Lung (tissue), 12 donors: ENCODE measurements around the gene LRRC61. TPM values are rescaled to one million over a fixed set of nuclear protein-coding genes. Genes with fewer than 3 reads are reported as not detected.

Experiments used
- ATAC-seq: fragments of 200-7000 bp; cut with Tn5 transposase; one replicate; pipeline ENCODE4 v1.9.1; 2020; ENCODE audit warnings: moderate number of reproducible peaks; ENCODE audit not compliant: insufficient read depth, low FRiP score
- DNase-seq, 3 donors: peaks; one replicate each; pipeline ENCODE4 v3.0.0-alpha.2; 2013 to 2017
- H3K27ac ChIP-seq, 2 donors: one replicate each; pipeline ENCODE4 v1.5.1; 2013; ENCODE audit warnings: mild to moderate bottlenecking in 2 of 2, moderate library complexity in 2 of 2, control low read depth in 1 of 2, inconsistent platforms in 1 of 2, low read depth in 1 of 2, low read length in 1 of 2
- H3K27me3 ChIP-seq, 3 donors: one replicate each; pipeline ENCODE4 v1.5.1; 2013; ENCODE audit warnings: low read length in 2 of 3; ENCODE audit not compliant: control insufficient read depth in 3 of 3, insufficient read depth in 3 of 3
- H3K36me3 ChIP-seq, 4 donors: one replicate each; pipeline ENCODE4 v1.5.1; 2013; ENCODE audit warnings: low read length in 4 of 4, mild to moderate bottlenecking in 1 of 4, moderate library complexity in 1 of 4; ENCODE audit not compliant: control insufficient read depth in 4 of 4, insufficient read depth in 4 of 4
- H3K4me1 ChIP-seq, 5 donors: one replicate each; pipeline ENCODE4 v1.5.1; 2013; ENCODE audit warnings: low read length in 5 of 5, mild to moderate bottlenecking in 2 of 5, moderate library complexity in 1 of 5; ENCODE audit not compliant: control insufficient read depth in 5 of 5, insufficient read depth in 5 of 5
- H3K4me3 ChIP-seq: one replicate; pipeline ENCODE4 v1.5.1; 2013; ENCODE audit warnings: mild to moderate bottlenecking, control low read depth, moderate library complexity
- H3K9ac ChIP-seq, 2 donors: one replicate each; pipeline ENCODE4 v1.5.1; 2013; ENCODE audit warnings: low read length in 2 of 2, control low read depth in 1 of 2; ENCODE audit not compliant: insufficient read depth in 1 of 2
- H3K9me3 ChIP-seq, 4 donors: one replicate each; pipeline ENCODE4 v1.5.1; 2013; ENCODE audit warnings: low read length in 3 of 4, mild to moderate bottlenecking in 1 of 4, moderate library complexity in 1 of 4; ENCODE audit not compliant: control insufficient read depth in 4 of 4, insufficient read depth in 3 of 4
- CTCF ChIP-seq: IDR thresholded peaks from 2 replicates; pipeline ENCODE4 v1.5.1; 2012; ENCODE audit warnings: mild to moderate bottlenecking; ENCODE audit errors: control extremely low read depth, extremely low read depth
- WGBS, 2 donors: extraction: QIAGEN DNeasy Blood & Tissue Kit; methylation state at CpG; one replicate each; pipeline ENCODE4 v1.1.7; 2013; 5-methylcytosine and 5-hydroxymethylcytosine counted together
- polyA plus RNA-seq, 2 donors: library from polyadenylated mRNA; stranded (reverse); fragments of 200-250 nt; gene quantifications; one replicate each; pipeline ENCODE4 v1.2.1, GENCODE V29; 2013
- total RNA-seq, 2 donors: library from RNA; depleted of rRNA in 1 of 2; stranded (reverse); fragments of >200 nt in 1 of 2; gene quantifications; one replicate each; pipeline ENCODE4 v1.2.1, GENCODE V29; 2014 to 2021
- donor health status: control.
- donor health status: control.
- donor health status: Bipolar disorder and iron deficiency.
- donor health status: healthy.
- donor health status: DM: yes; HTN: yes; CAD: no.

Gene LRRC61
- total and polyA plus RNA-seq, 4 donors, result 7.1 to 18.8 (median 13.0) TPM

- H3K27me3 ChIP-seq, result no peaks in the 10 kb centered on the region
- no peaks in the 10 kb centered on the region for H3K9me3 ChIP-seq
- DNase-seq (no peak), ATAC-seq (no peak)
- TF ChIP-seq CTCF, result no peak
- no peak overlapping the region for H3K4me3 ChIP-seq
- H3K9ac ChIP-seq, result no peak overlapping the region
- no peaks in the 10 kb centered on the region for H3K36me3 ChIP-seq
- no peaks in the 10 kb centered on the region for H3K4me1 ChIP-seq
- 76 to 77% methylated on average over 18 of the region's 18 CpGs for WGBS, 2 donors
- no peak overlapping the region for H3K27ac ChIP-seq
Observed at GRCh38 chr7:150361807-150362621, 38.9 kb downstream of the LRRC61 start.

GRCh38 chr7:150363370-150363769 lies 40.2 kb downstream of the LRRC61 start:
- H3K9ac ChIP-seq, result no peak overlapping the region
- H3K27ac ChIP-seq, result no peak overlapping the region
- peaks cover 0 to 6% (median 0%) of the 10 kb centered on the region in 5 donors for H3K4me1 ChIP-seq
- WGBS, 2 donors, result 67 to 83% methylated on average over 4 of the region's 4 CpGs
- no peak for TF ChIP-seq CTCF
- no peaks in the 10 kb centered on the region for H3K36me3 ChIP-seq
- DNase-seq (no peak), ATAC-seq (no peak)
- H3K9me3 ChIP-seq, result no peaks in the 10 kb centered on the region
- H3K4me3 ChIP-seq, result no peak overlapping the region
- no peaks in the 10 kb centered on the region for H3K27me3 ChIP-seq

- no peaks in the 10 kb centered on the region for H3K36me3 ChIP-seq
- 23 to 70% methylated on average over 5 of the region's 5 CpGs for WGBS, 2 donors
- H3K9me3 ChIP-seq, result no peaks in the 10 kb centered on the region
- no peak overlapping the region for H3K9ac ChIP-seq
- DNase-seq (no peak), ATAC-seq (no peak)
- no peaks in the 10 kb centered on the region for H3K27me3 ChIP-seq
- H3K4me1 ChIP-seq, result peaks cover 0 to 6% (median 0%) of the 10 kb centered on the region in 5 donors
- H3K4me3 ChIP-seq, result no peak overlapping the region
- TF ChIP-seq CTCF, result no peak
- peak overlapping the region in 1 of 2 donors; percentile 15 for H3K27ac ChIP-seq
Observed at GRCh38 chr7:150363872-150364271, 40.7 kb downstream of the LRRC61 start.
